Mesendoderm (in vitro differentiated cells): ENCODE data around the gene CELA3A.

ENCODE experiments used
- DNase-seq: peaks from one replicate; pipeline ENCODE4 v3.0.0; 2013
- H2AK5ac ChIP-seq: 2 replicates; pipeline ENCODE4 v1.6.1; 2013; ENCODE audit warnings: low read length, inconsistent platforms
- H2BK120ac ChIP-seq: 2 replicates; pipeline ENCODE4 v1.6.1; 2013; ENCODE audit warnings: low read depth, mild to moderate bottlenecking, low read length, moderate library complexity, mixed read lengths
- H2BK15ac ChIP-seq: replicated peaks from 2 replicates; pipeline ENCODE4 v1.6.1; 2013; ENCODE audit warnings: low read depth, mild to moderate bottlenecking, moderate library complexity
- H2BK5ac ChIP-seq: 2 replicates; pipeline ENCODE4 v1.6.1; 2013; ENCODE audit warnings: low read length, inconsistent platforms
- H3K18ac ChIP-seq: 2 replicates; pipeline ENCODE4 v1.6.1; 2013; ENCODE audit warnings: mild to moderate bottlenecking, low read length, mixed read lengths
- H3K23ac ChIP-seq: one replicate; pipeline ENCODE4 v1.6.1; 2013; ENCODE audit warnings: low read length
- H3K27ac ChIP-seq: 2 replicates; pipeline ENCODE4 v1.5.1; 2013; ENCODE audit warnings: low read depth, mild to moderate bottlenecking, inconsistent platforms, low read length, moderate library complexity
- H3K27me3 ChIP-seq: 2 replicates; pipeline ENCODE4 v1.6.1; 2013; ENCODE audit warnings: low read length, control low read depth, mild to moderate bottlenecking, inconsistent platforms; ENCODE audit not compliant: insufficient read depth, poor library complexity
- H3K36me3 ChIP-seq: 2 replicates; pipeline ENCODE4 v1.6.1; 2013; ENCODE audit warnings: low read length, inconsistent platforms; ENCODE audit not compliant: control insufficient read depth, insufficient read depth
- H3K4ac ChIP-seq: one replicate; pipeline ENCODE4 v1.6.1; 2013; ENCODE audit warnings: low read depth, mild to moderate bottlenecking, low read length, moderate library complexity
- H3K4me1 ChIP-seq: 2 replicates; pipeline ENCODE4 v1.6.1; 2013; ENCODE audit warnings: low read depth, low read length, inconsistent platforms; ENCODE audit not compliant: control insufficient read depth
- H3K4me2 ChIP-seq: 2 replicates; pipeline ENCODE4 v1.6.1; 2013; ENCODE audit warnings: low read length
- H3K4me3 ChIP-seq: 2 replicates; pipeline ENCODE4 v1.5.1; 2013; ENCODE audit warnings: mild to moderate bottlenecking, low read length
- H3K56ac ChIP-seq: one replicate; pipeline ENCODE4 v1.6.1; 2013; ENCODE audit warnings: low read length
- H3K79me1 ChIP-seq: 2 replicates; pipeline ENCODE4 v1.6.1; 2013; ENCODE audit warnings: low read length, inconsistent platforms
- H3K79me2 ChIP-seq: 2 replicates; pipeline ENCODE4 v1.6.1; 2013; ENCODE audit warnings: mild to moderate bottlenecking, low read length; ENCODE audit not compliant: control insufficient read depth, insufficient read depth
- H3K9ac ChIP-seq: 2 replicates; pipeline ENCODE4 v1.6.1; 2013; ENCODE audit warnings: low read length, inconsistent platforms
- H4K5ac ChIP-seq: one replicate; pipeline ENCODE4 v1.6.1; 2013; ENCODE audit warnings: low read length
- H4K8ac ChIP-seq: one replicate; pipeline ENCODE4 v1.6.1; 2013; ENCODE audit warnings: low read depth, mild to moderate bottlenecking, control low read depth, low read length, moderate library complexity
- WGBS: extraction: QIAGEN DNeasy Blood & Tissue Kit; methylation state at CpG from one replicate; pipeline ENCODE4 v1.1.7; 2013; ENCODE audit warnings: low lambda C conversion rate, missing lambda C conversion rate; ENCODE audit not compliant: insufficient coverage; ENCODE audit errors: extremely low coverage; 5-methylcytosine and 5-hydroxymethylcytosine counted together

Gene CELA3A

GRCh38 chr1:22038036-22038435 lies 36.6 kb downstream of the CELA3A start:
- Histone ChIP-seq H3K79me1 (no peaks in the 10 kb centered on the region), H3K4me3 (no peak overlapping the region)

GRCh38 chr1:22039594-22040285 lies 38.3 kb downstream of the CELA3A start:
- H3K56ac ChIP-seq, result no peak overlapping the region
- no CpG with 5 or more reads among the region's 6 CpGs for WGBS
- no peak overlapping the region for H3K4me2 ChIP-seq
- peak; percentile 77 for DNase-seq
- no peak overlapping the region for H3K4me3 ChIP-seq
- no peak overlapping the region for H4K5ac ChIP-seq
- H3K9ac ChIP-seq, result no peak overlapping the region
- no peak overlapping the region for H3K4ac ChIP-seq
- H2BK15ac ChIP-seq, result no peak overlapping the region
- no peak overlapping the region for H4K8ac ChIP-seq
- H3K79me2 ChIP-seq, result no peaks in the 10 kb centered on the region
- H2AK5ac ChIP-seq, result no peak overlapping the region
- H3K27me3 ChIP-seq, result no peaks in the 10 kb centered on the region
- H2BK120ac ChIP-seq, result no peak overlapping the region
- peaks cover 2% of the 10 kb centered on the region for H3K4me1 ChIP-seq
- no peak overlapping the region for H3K27ac ChIP-seq
- no peaks in the 10 kb centered on the region for H3K36me3 ChIP-seq
- no peaks in the 10 kb centered on the region for H3K79me1 ChIP-seq
- no peak overlapping the region for H3K18ac ChIP-seq
- no peak overlapping the region for H3K23ac ChIP-seq
- H2BK5ac ChIP-seq, result no peak overlapping the region

More at GRCh38 chr1:22038036-22038435, 36.6 kb downstream of the CELA3A start:
- no peak overlapping the region for H2BK5ac ChIP-seq
- H3K27ac ChIP-seq, result no peak overlapping the region
- no peaks in the 10 kb centered on the region for H3K79me2 ChIP-seq
- no CpG with 5 or more reads among the region's 5 CpGs for WGBS
- no peak overlapping the region for H2BK15ac ChIP-seq
- DNase-seq, result no peak
- H2AK5ac ChIP-seq, result no peak overlapping the region
- no peak overlapping the region for H4K8ac ChIP-seq
- H3K9ac ChIP-seq, result no peak overlapping the region
- peaks cover 2% of the 10 kb centered on the region for H3K4me1 ChIP-seq
- H4K5ac ChIP-seq, result no peak overlapping the region
- no peaks in the 10 kb centered on the region for H3K27me3 ChIP-seq
- H2BK120ac ChIP-seq, result no peak overlapping the region
- H3K4me2 ChIP-seq, result no peak overlapping the region
- H3K23ac ChIP-seq, result no peak overlapping the region
- no peak overlapping the region for H3K56ac ChIP-seq
- no peak overlapping the region for H3K18ac ChIP-seq
- H3K36me3 ChIP-seq, result no peaks in the 10 kb centered on the region
- H3K4ac ChIP-seq, result no peak overlapping the region

- no CpG with 5 or more reads among the region's 5 CpGs for WGBS
- Histone ChIP-seq H3K18ac (no peak overlapping the region), H3K27me3 (no peaks in the 10 kb centered on the region), H3K36me3 (no peaks in the 10 kb centered on the region), H3K23ac (no peak overlapping the region), H3K79me2 (no peaks in the 10 kb centered on the region), H2BK15ac (no peak overlapping the region), H3K27ac (no peak overlapping the region), H4K8ac (no peak overlapping the region), H3K9ac (no peak overlapping the region), H3K4me3 (no peak overlapping the region), H3K4me1 (peaks cover 2% of the 10 kb centered on the region), H4K5ac (no peak overlapping the region), H2AK5ac (no peak overlapping the region), H3K4me2 (no peak overlapping the region), H3K56ac (no peak overlapping the region), H2BK120ac (no peak overlapping the region), H2BK5ac (no peak overlapping the region), H3K4ac (no peak overlapping the region), H3K79me1 (no peaks in the 10 kb centered on the region)
- no peak for DNase-seq
Measured at GRCh38 chr1:22040286-22040623, 38.8 kb downstream of the CELA3A start.

GRCh38 chr1:22041505-22041904 lies 40.0 kb downstream of the CELA3A start:
- no peaks in the 10 kb centered on the region for H3K36me3 ChIP-seq
- H2BK15ac ChIP-seq, result no peak overlapping the region
- H3K56ac ChIP-seq, result no peak overlapping the region
- H3K27ac ChIP-seq, result no peak overlapping the region
- no CpG with 5 or more reads among the region's 1 CpG for WGBS
- H3K4me3 ChIP-seq, result no peak overlapping the region
- H4K8ac ChIP-seq, result no peak overlapping the region
- H4K5ac ChIP-seq, result no peak overlapping the region
- H3K4me2 ChIP-seq, result no peak overlapping the region
- H3K27me3 ChIP-seq, result no peaks in the 10 kb centered on the region
- H2AK5ac ChIP-seq, result no peak overlapping the region
- H3K18ac ChIP-seq, result no peak overlapping the region
- no peak overlapping the region for H3K23ac ChIP-seq
- H3K4ac ChIP-seq, result no peak overlapping the region
- DNase-seq, result no peak
- H3K9ac ChIP-seq, result no peak overlapping the region
- no peaks in the 10 kb centered on the region for H3K79me1 ChIP-seq
- peaks cover 2% of the 10 kb centered on the region for H3K4me1 ChIP-seq
- no peaks in the 10 kb centered on the region for H3K79me2 ChIP-seq
- no peak overlapping the region for H2BK5ac ChIP-seq
- no peak overlapping the region for H2BK120ac ChIP-seq

GRCh38 chr1:22043198-22043769 lies 41.8 kb downstream of the CELA3A start:
- no peak overlapping the region for H4K8ac ChIP-seq
- no peak for DNase-seq
- no peaks in the 10 kb centered on the region for H3K27me3 ChIP-seq
- no peak overlapping the region for H4K5ac ChIP-seq
- H3K36me3 ChIP-seq, result no peaks in the 10 kb centered on the region
- no peaks in the 10 kb centered on the region for H3K79me1 ChIP-seq
- WGBS, result no CpG with 5 or more reads among the region's 3 CpGs
- no peaks in the 10 kb centered on the region for H3K79me2 ChIP-seq
- H3K4me2 ChIP-seq, result no peak overlapping the region
- H2BK15ac ChIP-seq, result no peak overlapping the region
- no peak overlapping the region for H3K4ac ChIP-seq
- no peak overlapping the region for H3K27ac ChIP-seq
- H3K4me3 ChIP-seq, result no peak overlapping the region
- H2BK120ac ChIP-seq, result no peak overlapping the region
- H3K4me1 ChIP-seq, result no peaks in the 10 kb centered on the region
- H2BK5ac ChIP-seq, result no peak overlapping the region
- no peak overlapping the region for H2AK5ac ChIP-seq
- no peak overlapping the region for H3K23ac ChIP-seq
- H3K9ac ChIP-seq, result no peak overlapping the region
- no peak overlapping the region for H3K18ac ChIP-seq
- no peak overlapping the region for H3K56ac ChIP-seq
